A673 (cell line): ENCODE results near the gene ADGRD1.
A peak's percentile ranks its signal among the peaks of the same experiment; 100 is the strongest.

Experiments used
- CTCF ChIP-seq: fragments of 300-800, 200-600 bp; sonication (generic); conservative IDR thresholded peaks from 2 replicates; pipeline ENCODE4 v1.5.1; 2017; ENCODE audit warnings: low read depth, mild to moderate bottlenecking, antibody characterized with exemption, low read length, moderate library complexity, mixed read lengths
- EZH2 ChIP-seq: fragments of 200-600 bp; sonication (generic); IDR thresholded peaks from 2 replicates; pipeline ENCODE4 v1.6.1; 2017; ENCODE audit warnings: borderline replicate concordance, low read depth, mild to moderate bottlenecking, mixed read lengths, antibody characterized with exemption, low read length; ENCODE audit not compliant: poor library complexity, severe bottlenecking

- TF ChIP-seq CTCF: no peak
- peak; percentile 18 for TF ChIP-seq EZH2
Measured at GRCh38 chr12:131054345-131055092, 100.8 kb downstream of the ADGRD1 start.
